Measurements from ENCODE around the gene NLRP3.
A peak's percentile ranks its signal among the peaks of the same experiment; 100 is the strongest.
"Not testable (repeated sequence)": the region's sequence is repeated elsewhere in the genome, so short reads cannot be mapped to it uniquely, and the experiment has no call there.

NLRP3 gene

DNA sequence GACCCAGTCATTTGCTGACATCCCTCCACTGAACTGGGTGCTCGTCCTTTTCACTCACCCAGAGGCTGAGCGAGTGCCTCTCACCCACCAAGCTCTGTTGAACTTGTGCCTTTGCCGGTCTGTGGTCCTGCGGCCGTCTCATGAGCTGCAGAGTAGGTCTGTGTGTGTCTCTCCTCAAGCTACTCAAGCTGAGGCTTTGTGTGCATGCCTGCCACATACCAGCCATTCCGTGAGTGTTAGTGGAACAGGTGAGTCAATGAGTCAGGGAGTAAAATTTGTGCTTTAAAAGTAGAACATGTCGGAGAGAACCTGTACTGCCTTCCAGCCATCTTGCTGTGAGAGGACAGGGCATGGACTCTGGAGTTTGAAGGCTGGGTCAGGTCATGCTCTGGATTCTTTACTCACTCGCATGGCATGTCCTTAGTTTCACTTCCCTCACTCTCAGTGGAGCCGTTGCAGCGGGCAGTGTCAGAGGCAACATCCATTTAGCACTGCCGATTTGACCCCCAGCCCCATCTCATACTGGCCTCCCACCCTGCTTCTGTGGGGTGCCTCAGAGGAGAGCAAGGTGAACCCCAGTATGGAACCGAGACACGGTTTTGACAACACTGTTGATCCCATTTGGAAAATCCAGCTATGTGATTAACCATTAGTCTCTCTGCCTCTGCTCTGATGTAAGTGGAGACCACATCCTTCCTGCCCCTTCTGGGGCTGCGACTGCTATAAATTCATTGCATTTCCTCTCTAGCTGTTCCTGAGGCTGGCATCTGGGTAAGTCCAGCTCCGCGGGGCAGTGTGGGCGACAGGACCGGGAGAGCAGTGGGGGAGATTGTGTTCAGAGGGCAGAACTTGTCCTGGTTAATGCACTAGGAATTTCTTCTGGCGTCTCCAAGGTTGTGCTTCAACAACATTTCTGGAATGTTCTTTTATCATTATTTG, at the start of gene NLRP3:
Gene NLRP3, plus strand, starts transcription at position 751 of the 939 bp plus-strand sequence. CDS start 2,628 bp downstream, outside the sequence.
- DNase-seq: no peak

- not testable (repeated sequence) for DNase-seq
Measured at GRCh38 chr1:247366345-247366744, 49.6 kb upstream of the NLRP3 start.

- no peak for DNase-seq
Measured at GRCh38 chr1:247366926-247367645, 48.9 kb upstream of the NLRP3 start.

- no peak for DNase-seq
Measured at GRCh38 chr1:247367786-247368422, 48.1 kb upstream of the NLRP3 start.

GRCh38 chr1:247368490-247369145, 47.4 kb upstream of the NLRP3 start:
- no peak for DNase-seq

GRCh38 chr1:247370786-247371732, 44.9 kb upstream of the NLRP3 start:
- no peak for DNase-seq

GRCh38 chr1:247371801-247372259, 44.1 kb upstream of the NLRP3 start:
- DNase-seq: no peak

DNA sequence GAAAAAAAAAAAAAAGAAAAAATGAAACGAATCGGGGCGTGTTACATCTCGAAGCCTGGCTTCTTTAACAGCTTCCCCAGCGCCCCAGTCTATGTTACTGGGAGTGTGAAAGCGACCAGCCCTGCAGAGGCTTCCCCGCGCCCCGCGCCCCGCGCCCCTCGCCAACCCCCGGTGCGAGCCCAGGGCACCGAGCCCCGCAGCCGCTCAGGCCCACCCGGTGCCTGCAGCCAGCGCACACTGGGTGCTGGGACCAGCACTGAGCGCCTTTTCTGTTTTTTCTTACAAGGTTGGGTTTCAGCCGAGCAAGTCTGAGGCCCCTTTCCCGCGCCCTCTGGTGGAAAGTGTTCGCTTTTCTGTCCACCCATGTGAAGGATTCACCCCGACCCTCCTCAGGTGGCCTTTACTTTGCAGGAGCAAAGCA, 42.2 kb upstream of the NLRP3 start:
- DNase-seq: no peak

- DNase-seq: not testable (repeated sequence)
Measured at GRCh38 chr1:247374651-247375334, 41.2 kb upstream of the NLRP3 start.

GRCh38 chr1:247375747-247376146, 40.2 kb upstream of the NLRP3 start:
- no peak for DNase-seq

DNA sequence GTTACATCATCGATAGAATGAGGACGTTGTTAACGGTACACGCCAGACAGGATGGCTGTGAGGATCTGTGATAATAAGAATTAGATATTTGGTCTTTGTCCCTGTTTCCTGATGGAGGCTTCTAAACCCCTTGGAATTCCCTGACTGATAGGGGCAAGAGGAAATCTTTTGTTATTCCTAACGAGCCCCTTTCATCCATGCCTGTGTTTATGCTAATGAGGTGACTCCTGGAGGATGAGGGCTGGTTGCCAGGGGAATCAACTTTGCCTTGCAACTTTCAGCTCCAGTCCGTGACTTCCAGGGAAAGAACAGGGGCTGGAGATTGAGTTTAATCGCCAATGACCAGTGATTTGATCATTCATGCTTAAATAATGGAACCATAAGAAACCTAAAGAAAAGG, 39.3 kb upstream of the NLRP3 start:
- DNase-seq: no peak

DNA sequence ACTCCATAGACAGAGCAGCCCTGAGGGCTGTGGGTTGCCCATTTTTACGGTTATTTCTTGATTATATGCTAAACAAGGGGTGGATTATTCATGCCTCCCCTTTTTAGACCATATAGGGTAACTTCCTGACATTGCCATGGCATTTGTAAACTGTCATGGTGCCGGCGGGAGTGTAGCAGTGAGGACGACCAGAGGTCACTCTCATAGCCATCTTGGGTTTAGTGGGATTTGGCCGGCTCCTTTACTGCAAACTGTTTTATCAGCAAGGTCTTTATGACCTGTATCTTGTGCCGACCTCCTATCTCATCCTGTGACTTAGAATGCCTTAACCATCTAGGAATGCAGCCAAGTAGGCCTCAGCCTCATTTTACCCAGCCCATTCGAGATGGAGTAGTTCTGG, 38.3 kb upstream of the NLRP3 start:
- not testable (repeated sequence) for DNase-seq

DNA sequence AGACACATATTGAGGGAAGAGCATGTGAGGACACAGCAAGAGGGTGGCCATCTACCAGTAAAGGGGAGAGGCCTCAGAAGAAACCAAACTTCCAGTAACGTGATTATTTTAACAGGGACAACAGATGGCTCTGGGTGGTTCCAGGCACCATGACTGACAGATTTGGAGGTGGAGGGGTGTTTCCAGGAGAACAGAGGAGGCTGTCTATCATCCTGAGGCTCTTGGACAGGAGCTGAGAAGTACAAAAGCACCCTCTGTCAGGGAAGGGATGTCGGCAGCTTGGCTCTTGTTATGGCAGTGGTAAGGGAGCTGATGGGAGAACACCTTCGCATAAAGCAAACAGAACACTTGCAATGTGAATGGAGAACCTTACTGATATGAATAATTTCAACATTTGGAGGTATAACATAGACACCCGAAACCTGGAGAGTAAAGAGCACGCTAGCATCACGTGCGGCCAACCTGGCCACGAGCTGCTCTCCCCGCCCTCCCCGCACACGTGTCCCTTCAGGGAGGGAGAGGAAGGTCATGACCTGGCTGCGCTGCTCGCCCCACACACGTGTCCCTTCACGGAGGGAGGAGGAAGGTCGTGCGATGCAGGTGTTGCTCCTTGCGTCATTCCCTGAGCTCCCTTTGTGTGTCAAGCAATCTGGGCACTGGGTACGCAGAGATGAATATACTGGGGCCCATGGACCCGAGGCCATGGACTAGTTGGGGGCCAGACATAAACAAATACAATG, 37.5 kb upstream of the NLRP3 start:
- DNase-seq: no peak

- no peak for DNase-seq
Measured at GRCh38 chr1:247385283-247385682, 30.7 kb upstream of the NLRP3 start.

GRCh38 chr1:247386217-247386616, 29.8 kb upstream of the NLRP3 start:
- no peak for DNase-seq

- no peak for DNase-seq
Measured at GRCh38 chr1:247386687-247387086, 29.3 kb upstream of the NLRP3 start.

DNA sequence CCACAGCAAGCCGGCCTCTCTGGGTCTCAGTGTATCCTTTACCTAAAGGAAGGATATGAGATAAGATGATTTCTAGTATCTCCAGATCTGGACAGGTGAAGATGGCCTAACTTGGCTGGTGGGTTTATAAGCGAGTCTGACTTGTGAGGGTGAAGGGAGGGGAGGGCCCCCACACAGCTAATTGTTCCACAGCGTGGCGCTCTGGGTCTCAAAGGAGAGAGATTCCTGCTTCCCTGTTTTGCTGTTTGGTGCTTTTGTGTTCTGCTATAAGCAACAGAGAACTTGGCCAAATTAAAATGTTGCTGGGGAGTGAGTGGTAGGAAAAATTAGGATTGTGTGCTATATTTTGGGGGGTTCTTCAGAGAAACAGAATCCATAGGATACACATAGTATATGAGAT, 28.9 kb upstream of the NLRP3 start:
- DNase-seq: no peak

- no peak for DNase-seq
Measured at GRCh38 chr1:247387565-247387964, 28.4 kb upstream of the NLRP3 start.

GRCh38 chr1:247390116-247390791, 25.7 kb upstream of the NLRP3 start:
- peak; percentile 38 for DNase-seq

DNA sequence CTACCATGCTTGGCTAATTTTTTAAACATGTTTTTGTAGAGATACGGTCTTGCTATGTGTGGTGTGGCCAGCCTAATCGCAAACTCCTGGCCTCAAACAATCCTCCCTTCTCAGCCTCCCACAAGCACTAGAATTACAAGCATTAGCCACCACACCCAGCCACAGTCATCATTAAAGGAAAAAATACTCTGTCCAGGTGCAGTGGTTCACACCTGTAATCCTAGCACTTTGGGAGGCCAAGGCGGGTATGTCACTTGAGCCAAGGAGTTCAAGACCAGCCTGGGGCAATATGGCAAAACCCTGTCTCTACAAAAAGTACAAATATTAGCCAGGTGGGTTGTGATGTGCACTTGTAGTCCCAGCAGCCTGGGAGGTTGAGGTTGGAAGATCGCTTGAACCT, 25.0 kb upstream of the NLRP3 start:
- no peak for DNase-seq
